Glutamatergic neuron (in vitro differentiated cells): ENCODE measurements around the gene INTS2. TPM values are rescaled to one million over a fixed set of nuclear protein-coding genes. Genes with fewer than 3 reads are reported as not detected.
"Not testable (repeated sequence)": the region's sequence is repeated elsewhere in the genome, so short reads cannot be mapped to it uniquely, and the experiment has no call there.

ENCODE experiments used
- DNase-seq: peaks from one replicate; pipeline ENCODE4 v3.0.0; 2022
- H3K27ac Mint-ChIP-seq: one replicate; pipeline ENCODE4 v1.8.0; 2020; ENCODE audit warnings: mild to moderate bottlenecking, mixed read lengths, inconsistent platforms; ENCODE audit not compliant: unreplicated experiment
- H3K27me3 Mint-ChIP-seq: one replicate; pipeline ENCODE4 v1.8.0; 2020; ENCODE audit warnings: mild to moderate bottlenecking, moderate library complexity, mixed read lengths, inconsistent platforms; ENCODE audit not compliant: unreplicated experiment
- H3K36me3 Mint-ChIP-seq: one replicate; pipeline ENCODE4 v1.8.0; 2020; ENCODE audit warnings: mild to moderate bottlenecking, mixed read lengths, inconsistent platforms; ENCODE audit not compliant: unreplicated experiment
- H3K4me1 Mint-ChIP-seq: one replicate; pipeline ENCODE4 v1.8.0; 2020; ENCODE audit warnings: mild to moderate bottlenecking, low read depth, mixed read lengths, inconsistent platforms; ENCODE audit not compliant: unreplicated experiment
- H3K4me3 Mint-ChIP-seq: one replicate; pipeline ENCODE4 v1.8.0; 2020; ENCODE audit warnings: mild to moderate bottlenecking, mixed read lengths, inconsistent platforms; ENCODE audit not compliant: unreplicated experiment
- H3K9me3 Mint-ChIP-seq: one replicate; pipeline ENCODE4 v1.8.0; 2020; ENCODE audit warnings: mild to moderate bottlenecking, moderate library complexity, mixed read lengths, inconsistent platforms; ENCODE audit not compliant: unreplicated experiment
- total RNA-seq: library from RNA; stranded (reverse); fragmentation: NEBNext Ultra II Directional; extraction: Animal tissue kit (Norgen Biotek cat#: 25700); gene quantifications from one replicate; pipeline ENCODE4 v1.2.1, GENCODE V29; 2021; ENCODE audit not compliant: unreplicated experiment
- TF ChIP-seq, protein P1 (sequence below): fragments of 200-600 bp; sonication (generic); IDR thresholded peaks from one replicate; pipeline ENCODE4 v1.5.0; 2021; ENCODE audit not compliant: partially characterized antibody, unreplicated experiment

The INTS2 gene
- total RNA-seq, 1 donor from 2014 or later = 16.9 TPM

GRCh38 chr17:61825448-61826137 lies 102.2 kb downstream of the INTS2 start:
- TF ChIP-seq, protein P1, sequence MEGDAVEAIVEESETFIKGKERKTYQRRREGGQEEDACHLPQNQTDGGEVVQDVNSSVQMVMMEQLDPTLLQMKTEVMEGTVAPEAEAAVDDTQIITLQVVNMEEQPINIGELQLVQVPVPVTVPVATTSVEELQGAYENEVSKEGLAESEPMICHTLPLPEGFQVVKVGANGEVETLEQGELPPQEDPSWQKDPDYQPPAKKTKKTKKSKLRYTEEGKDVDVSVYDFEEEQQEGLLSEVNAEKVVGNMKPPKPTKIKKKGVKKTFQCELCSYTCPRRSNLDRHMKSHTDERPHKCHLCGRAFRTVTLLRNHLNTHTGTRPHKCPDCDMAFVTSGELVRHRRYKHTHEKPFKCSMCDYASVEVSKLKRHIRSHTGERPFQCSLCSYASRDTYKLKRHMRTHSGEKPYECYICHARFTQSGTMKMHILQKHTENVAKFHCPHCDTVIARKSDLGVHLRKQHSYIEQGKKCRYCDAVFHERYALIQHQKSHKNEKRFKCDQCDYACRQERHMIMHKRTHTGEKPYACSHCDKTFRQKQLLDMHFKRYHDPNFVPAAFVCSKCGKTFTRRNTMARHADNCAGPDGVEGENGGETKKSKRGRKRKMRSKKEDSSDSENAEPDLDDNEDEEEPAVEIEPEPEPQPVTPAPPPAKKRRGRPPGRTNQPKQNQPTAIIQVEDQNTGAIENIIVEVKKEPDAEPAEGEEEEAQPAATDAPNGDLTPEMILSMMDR = no peak
- H3K36me3 Mint-ChIP-seq = peaks cover 6% of the 10 kb centered on the region
- H3K27ac Mint-ChIP-seq = no peak overlapping the region

DNA sequence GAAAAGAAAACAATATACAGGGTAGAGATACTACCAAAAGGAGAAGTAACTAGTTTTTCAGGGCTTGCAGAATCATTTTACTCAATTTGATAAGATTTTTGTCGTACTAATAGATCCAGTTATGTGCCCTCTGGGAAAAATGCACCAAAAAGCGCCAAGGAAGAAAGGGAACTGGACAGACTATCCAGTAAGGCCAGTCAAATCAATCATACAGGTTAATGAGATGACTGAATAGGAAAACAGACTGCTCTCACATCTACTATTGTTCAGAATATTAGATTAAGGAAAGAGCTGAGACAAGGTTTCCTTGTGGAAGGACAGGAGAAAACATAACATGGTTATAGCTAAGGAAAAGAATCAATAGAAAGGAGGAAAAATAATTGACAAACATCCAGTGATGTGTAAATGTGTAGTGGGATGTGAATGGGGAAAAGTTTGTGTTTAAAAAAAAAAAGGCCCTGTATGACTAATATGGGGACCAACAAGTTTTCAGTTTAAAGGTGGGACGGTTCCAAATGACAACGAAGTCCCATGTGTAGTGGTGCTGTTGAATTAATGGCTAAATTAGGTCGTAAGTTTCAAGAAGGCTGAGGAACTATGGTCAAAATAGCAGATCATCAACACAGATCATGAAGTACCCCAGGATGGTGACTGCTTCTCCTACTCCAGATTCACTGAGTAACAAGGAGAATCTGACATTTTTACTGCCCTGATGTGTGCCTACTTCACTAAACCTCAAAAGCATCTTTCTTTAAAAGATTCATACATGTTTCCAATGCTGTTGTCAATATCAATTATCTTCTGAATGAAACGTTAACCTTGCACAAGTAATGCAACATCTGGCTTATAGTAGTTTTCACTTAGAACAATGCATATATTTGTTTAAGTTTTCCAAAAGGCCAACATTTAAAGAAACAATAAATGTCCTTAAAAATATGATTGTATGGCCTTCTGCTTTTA lies 105.2 kb downstream of the INTS2 start:
- Mint-ChIP-seq H3K4me3 (no peak overlapping the region), H3K36me3 (no peaks in the 10 kb centered on the region), H3K4me1 (no peaks in the 10 kb centered on the region), H3K9me3 (peaks cover 4% of the 10 kb centered on the region), H3K27ac (no peak overlapping the region), H3K27me3 (no peaks in the 10 kb centered on the region)
- DNase-seq = no peak
- TF ChIP-seq, protein P1 = no peak

More at GRCh38 chr17:61825448-61826137, 102.2 kb downstream of the INTS2 start:
- Mint-ChIP-seq H3K27me3 (no peaks in the 10 kb centered on the region), H3K9me3 (peaks cover 4% of the 10 kb centered on the region), H3K4me3 (no peak overlapping the region), H3K4me1 (no peaks in the 10 kb centered on the region)
- no peak for DNase-seq

DNA sequence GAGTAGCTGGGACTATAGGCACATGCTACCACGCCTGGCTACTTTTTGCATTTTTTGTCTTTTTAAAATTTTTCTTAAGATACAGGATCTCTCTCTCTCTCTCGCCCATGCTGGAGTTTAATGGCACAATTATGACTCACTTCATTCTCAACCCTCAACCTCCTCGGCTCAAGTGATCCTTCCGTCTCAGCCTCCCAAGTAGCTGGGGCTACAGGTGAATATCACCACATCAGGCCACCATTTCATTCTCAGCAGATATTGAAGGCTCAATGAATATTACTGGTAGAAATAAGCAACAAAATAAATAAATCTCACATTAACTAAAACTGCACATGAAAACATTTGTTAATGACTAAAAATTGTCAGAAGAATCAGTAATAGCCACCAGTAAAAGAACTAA lies 106.1 kb downstream of the INTS2 start:
- H3K4me1 Mint-ChIP-seq = no peaks in the 10 kb centered on the region
- H3K36me3 Mint-ChIP-seq = no peaks in the 10 kb centered on the region
- peaks cover 4% of the 10 kb centered on the region for H3K9me3 Mint-ChIP-seq
- DNase-seq = no peak
- H3K27ac Mint-ChIP-seq = no peak overlapping the region
- no peak overlapping the region for H3K4me3 Mint-ChIP-seq
- no peaks in the 10 kb centered on the region for H3K27me3 Mint-ChIP-seq
- TF ChIP-seq, protein P1 = no peak

DNA sequence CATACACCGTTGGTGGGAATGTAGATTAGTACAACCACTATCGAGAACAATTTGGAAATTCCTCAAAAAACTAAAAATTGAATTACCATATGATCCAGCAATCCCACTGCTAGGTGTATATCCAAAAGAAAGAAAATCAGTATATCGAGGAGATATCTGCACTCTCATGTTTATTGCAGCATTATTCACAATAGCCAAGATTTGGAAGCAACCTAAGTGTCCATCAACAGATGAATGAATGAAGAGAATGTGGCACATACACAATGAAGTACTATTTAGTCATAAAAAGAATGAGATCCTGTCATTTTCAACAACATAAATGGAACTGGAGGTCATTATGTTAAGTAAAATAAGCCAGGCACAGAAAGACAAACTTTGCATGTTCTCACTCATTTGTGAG lies 108.5 kb downstream of the INTS2 start:
- H3K9me3 Mint-ChIP-seq, H3K27me3 Mint-ChIP-seq, H3K4me3 Mint-ChIP-seq, DNase-seq, H3K36me3 Mint-ChIP-seq, H3K4me1 Mint-ChIP-seq, H3K27ac Mint-ChIP-seq: not testable (repeated sequence)

- H3K36me3 Mint-ChIP-seq = no peaks in the 10 kb centered on the region
- H3K4me3 Mint-ChIP-seq = no peak overlapping the region
- H3K27me3 Mint-ChIP-seq = no peaks in the 10 kb centered on the region
- no peaks in the 10 kb centered on the region for H3K4me1 Mint-ChIP-seq
- TF ChIP-seq, protein P1 = no peak
- peaks cover 4% of the 10 kb centered on the region for H3K9me3 Mint-ChIP-seq
- no peak overlapping the region for H3K27ac Mint-ChIP-seq
- DNase-seq = no peak
Observed at GRCh38 chr17:61818225-61818624, 109.6 kb downstream of the INTS2 start.
